K562 (cell line): Measurements from ENCODE around the gene SKIC2. TPM values are rescaled to one million over a fixed set of nuclear protein-coding genes. Genes with fewer than 3 reads are reported as not detected.

ENCODE experiments used
- CHD7 ChIP-seq: fragments of 200-600 bp; sonication (generic); IDR thresholded peaks from one replicate; pipeline ENCODE4 v1.6.1; 2012; ENCODE audit warnings: mild to moderate bottlenecking, low read depth, low read length, inconsistent platforms
- EGR1 ChIP-seq: fragments of 450-650 bp; conservative IDR thresholded peaks from 2 replicates; pipeline ENCODE4 v1.6.1; 2017; ENCODE audit warnings: mild to moderate bottlenecking
- OTX1 ChIP-seq: fragments of 450-650 bp; formaldehyde crosslinking; IDR thresholded peaks from 2 replicates; pipeline ENCODE4 v1.4.0; 2022; ENCODE audit warnings: mild to moderate bottlenecking
- POLR2G ChIP-seq: fragments of 200-400 bp; formaldehyde crosslinking; IDR thresholded peaks from 2 replicates; pipeline ENCODE4 v1.6.1; 2017; ENCODE audit warnings: low read depth, mild to moderate bottlenecking, antibody characterized with exemption, low read length, moderate library complexity
- RBM22 ChIP-seq: fragments of 200-400 bp; formaldehyde crosslinking; IDR thresholded peaks from 2 replicates; pipeline ENCODE4 v1.6.1; 2018; ENCODE audit warnings: low read length, low read depth; ENCODE audit not compliant: poor library complexity, severe bottlenecking
- TRIM24 ChIP-seq, 2 experiments: fragments of 450-650 bp; IDR thresholded peaks; 2 replicates each; pipeline ENCODE4 v1.6.1; 2016
- ZNF398 ChIP-seq: fragments of 250-450 bp; sonication (Bioruptor Pico); IDR thresholded peaks from 2 replicates; pipeline ENCODE4 v1.8.0; 2021; ENCODE audit warnings: moderate library complexity, mild to moderate bottlenecking, inconsistent platforms
- ZNF740 ChIP-seq, 3 experiments: fragments of 200-800 bp in 1 of 3; sonication (Bioruptor generic) in 1 of 3; sonication (generic) in 1 of 3; formaldehyde crosslinking in 1 of 3; IDR thresholded peaks; 2 replicates each; pipeline versions ENCODE4 v1.6.1 to v1.8.0; 2016 to 2022; ENCODE audit warnings: mild to moderate bottlenecking in 2 of 3, missing compliant biosample characterization in 2 of 3, missing genetic modification characterization in 2 of 3, missing genetic modification reagents in 1 of 3
- polyA plus RNA-seq, 8 experiments: library from polyadenylated mRNA; depleted of rRNA in 4 of 8; stranded (reverse) in 5 of 8; unstranded in 3 of 8; fragments of >200 nt; fragmentation: Nextera tagmentation in 2 of 8; fragmentation: Illumina TruSeq in 1 of 8; extraction: Ambion mirVana in 2 of 8; extraction: Trizol in 1 of 8; gene quantifications; 2 replicates each; pipeline versions ENCODE4 v1.2.1 to v1.2.3, GENCODE V29; 2011 to 2014; ENCODE audit warnings: inconsistent platforms in 1 of 8, missing spikeins in 1 of 8
- total RNA-seq, 7 experiments: library from RNA; depleted of rRNA in 6 of 7; stranded (reverse); fragments of >200 nt in 6 of 7; fragmentation: Illumina TruSeq in 2 of 7; extraction: Trizol in 2 of 7; gene quantifications; 2 replicates each; pipeline versions ENCODE4 v1.2.1 to v1.2.3, GENCODE V29; 2011 to 2021; ENCODE audit warnings: low replicate concordance in 1 of 7

Gene SKIC2
- total and polyA plus RNA-seq, 9 of the 15 experiments (the other 6 are each of a cell fraction or from before 2014, with no cell fraction given) = 3.3 to 94.6 (median 38.8) TPM

- TF ChIP-seq POLR2G = peak; percentile 94
- TF ChIP-seq EGR1 = peak; percentile 75; the same call in 1 of the 2 replicates
- peak; percentile 94; the same call in 1 of the 2 replicates for TF ChIP-seq ZNF740 (CRISPR knock-in tag; IDR thresholded peaks at IDR 0.05)
- peak in 1 of 2 experiments; percentile 92; a peak in 2 of 4 replicates for TF ChIP-seq ZNF740 (tag; IDR thresholded peaks at IDR 0.05)
- peak; percentile 92; the same call in 1 of the 2 replicates for TF ChIP-seq OTX1 (CRISPR knock-in tag)
- peak; percentile 74 to 77 for TF ChIP-seq TRIM24 (IDR thresholded peaks at IDR 0.05)
- no peak for TF ChIP-seq ZNF398
- peak; percentile 90 for TF ChIP-seq RBM22
- no peak for TF ChIP-seq CHD7
These were observed 13.2 kb downstream of the SKIC2 start, which contains the start of gene DXO (continued) for GRCh38 chr6:31971993-31972708.
